ENCODE results near the gene ATRN.
"Not testable (repeated sequence)": the region's sequence is repeated elsewhere in the genome, so short reads cannot be mapped to it uniquely, and the experiment has no call there.

Gene ATRN

DNA sequence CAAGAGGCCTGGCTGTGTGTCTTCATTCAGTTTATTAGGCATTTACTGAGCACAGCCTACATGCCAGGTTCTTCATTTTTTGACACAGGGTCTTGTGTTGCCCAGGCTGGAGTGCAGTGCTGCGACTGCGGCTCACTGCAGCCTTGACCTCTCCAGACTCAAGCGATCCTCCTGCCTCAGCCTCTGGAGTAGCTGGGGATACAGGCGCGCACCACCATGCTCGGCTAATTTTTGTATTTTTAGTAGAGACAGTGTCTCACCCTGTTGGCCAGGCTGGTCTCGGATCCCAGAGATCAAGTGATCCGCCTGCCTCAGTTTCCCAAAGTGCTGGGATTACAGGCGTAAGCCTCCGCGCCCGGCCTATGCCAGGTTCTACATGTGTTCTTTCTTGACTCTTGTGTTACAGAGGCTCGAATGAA, 601 bp upstream of the ATRN start:
- DNase-seq (ENCODE audit: low read depth), result no peak

- no peak for DNase-seq (ENCODE audit: low read depth)
Observed at GRCh38 chr20:3471397-3472021, 691 bp downstream of the ATRN start.

DNA sequence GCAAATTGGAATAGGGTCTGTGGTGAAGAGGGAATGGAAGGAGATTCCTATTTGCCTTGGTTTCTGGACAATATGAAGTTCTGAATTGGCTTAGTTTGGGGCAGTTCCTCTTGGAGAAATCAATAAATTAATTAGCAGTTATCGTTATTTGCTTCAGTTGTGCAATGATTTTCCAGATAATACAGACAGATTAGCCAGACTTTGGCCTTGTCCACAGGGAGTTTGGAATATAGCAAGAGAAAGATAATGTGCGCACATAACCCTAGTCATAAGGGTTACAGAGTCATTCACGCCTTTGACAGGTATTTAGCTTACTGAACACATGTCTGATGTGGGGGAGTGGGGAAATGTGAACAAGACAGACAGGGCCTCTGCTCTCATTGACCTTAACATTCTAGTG, 1.3 kb downstream of the ATRN start:
- no peak for DNase-seq (ENCODE audit: low read depth)

DNA sequence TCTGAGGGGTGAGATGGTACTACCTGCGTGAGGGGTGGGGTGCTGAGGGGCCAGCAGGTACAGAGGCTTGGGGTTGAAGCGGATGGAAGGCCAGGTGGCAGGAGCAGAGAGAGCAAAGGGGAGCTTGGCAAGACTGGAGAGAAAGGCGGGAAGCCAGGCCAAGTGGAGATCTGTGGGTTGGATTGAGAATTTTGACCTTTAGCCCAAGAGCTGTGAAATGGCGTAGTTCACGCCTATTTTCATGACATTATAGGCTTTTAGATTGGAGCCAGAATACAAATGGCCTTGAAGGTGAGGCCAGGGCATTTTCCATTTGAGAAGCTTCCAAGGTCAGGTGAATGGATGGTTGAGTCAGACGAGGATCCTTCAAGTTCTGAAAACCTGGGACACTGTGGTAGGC, 2.5 kb downstream of the ATRN start:
- DNase-seq (ENCODE audit: low read depth), result no peak

DNA sequence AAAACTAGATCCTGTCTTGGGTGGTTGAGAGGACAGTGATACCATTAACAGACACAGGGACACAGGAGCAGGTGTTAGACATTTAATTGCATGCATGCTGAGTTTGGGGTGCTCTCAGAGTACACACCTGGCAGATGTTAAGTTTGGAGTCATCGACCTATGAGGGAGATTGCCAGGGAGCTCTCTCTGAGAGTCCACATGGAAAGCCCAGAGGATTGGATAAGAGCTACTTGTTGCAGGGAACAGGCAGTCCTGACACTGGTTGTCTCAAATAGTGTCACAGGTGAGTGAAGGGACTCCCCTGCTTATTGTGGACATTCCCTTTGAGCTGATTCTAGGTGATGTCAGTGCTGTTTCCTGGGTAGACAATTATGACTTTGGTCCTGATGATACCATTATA, 3.1 kb downstream of the ATRN start:
- no peak for DNase-seq (ENCODE audit: low read depth)

DNA sequence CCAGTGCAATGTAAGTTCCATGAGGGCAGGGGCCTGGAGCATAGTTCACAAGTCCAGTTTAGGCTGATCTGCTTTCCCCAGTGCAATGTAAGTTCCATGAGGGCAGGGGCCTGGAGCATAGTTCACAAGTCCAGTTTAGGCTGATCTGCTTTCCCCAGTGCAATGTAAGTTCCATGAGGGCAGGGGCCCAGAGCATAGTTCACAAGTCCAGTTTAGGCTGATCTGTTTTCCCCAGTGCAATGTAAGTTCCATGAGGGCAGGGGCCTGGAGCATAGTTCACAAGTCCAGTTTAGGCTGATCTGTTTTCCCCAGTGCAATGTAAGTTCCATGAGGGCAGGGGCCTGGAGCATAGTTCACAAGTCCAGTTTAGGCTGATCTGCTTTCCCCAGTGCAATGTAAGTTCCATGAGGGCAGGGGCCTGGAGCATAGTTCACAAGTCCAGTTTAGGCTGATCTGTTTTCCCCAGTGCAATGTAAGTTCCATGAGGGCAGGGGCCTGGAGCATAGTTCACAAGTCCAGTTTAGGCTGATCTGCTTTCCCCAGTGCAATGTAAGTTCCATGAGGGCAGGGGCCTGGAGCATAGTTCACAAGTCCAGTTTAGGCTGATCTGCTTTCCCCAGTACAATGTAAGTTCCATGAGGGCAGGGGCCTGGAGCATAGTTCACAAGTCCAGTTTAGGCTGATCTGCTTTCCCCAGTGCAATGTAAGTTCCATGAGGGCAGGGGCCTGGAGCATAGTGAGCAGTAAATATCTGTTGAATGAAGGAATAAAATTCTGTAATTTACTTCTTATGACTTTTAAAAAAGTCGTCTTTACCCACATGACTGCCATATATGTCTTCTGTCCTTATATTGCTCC, 6.4 kb downstream of the ATRN start:
- DNase-seq (ENCODE audit: low read depth), result not testable (repeated sequence)

DNA sequence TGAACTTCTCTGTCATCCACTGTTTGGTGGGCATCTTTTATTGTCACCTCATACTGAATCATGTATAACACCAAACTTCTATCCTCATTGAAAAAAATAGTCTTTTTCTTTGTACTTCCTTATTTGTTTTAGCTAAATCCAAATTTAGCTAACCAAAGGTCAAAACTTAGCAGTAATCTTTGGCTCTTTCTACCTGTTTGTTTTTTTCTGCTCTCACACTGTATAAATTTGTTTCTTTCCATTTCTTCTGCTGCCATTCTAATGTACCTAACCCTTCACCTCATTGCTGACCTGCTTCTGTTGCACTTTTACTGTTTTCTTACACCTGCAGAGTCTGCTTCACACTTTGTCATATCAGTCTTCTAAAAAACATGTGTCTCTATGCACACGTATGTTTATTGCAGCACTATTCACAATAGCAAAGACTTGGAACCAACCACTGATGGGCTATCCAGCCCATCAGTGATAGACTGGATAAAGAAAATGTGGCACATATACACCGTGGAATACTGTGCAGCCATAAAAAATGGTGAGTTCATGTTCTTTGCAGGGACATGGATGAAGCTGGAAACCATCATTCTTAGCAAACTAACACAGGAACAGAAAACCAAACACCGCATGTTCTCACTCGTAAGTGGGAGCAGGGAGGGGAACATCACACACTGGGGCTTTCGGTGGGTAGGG, 7.2 kb downstream of the ATRN start:
- DNase-seq (ENCODE audit: low read depth), result no peak

DNA sequence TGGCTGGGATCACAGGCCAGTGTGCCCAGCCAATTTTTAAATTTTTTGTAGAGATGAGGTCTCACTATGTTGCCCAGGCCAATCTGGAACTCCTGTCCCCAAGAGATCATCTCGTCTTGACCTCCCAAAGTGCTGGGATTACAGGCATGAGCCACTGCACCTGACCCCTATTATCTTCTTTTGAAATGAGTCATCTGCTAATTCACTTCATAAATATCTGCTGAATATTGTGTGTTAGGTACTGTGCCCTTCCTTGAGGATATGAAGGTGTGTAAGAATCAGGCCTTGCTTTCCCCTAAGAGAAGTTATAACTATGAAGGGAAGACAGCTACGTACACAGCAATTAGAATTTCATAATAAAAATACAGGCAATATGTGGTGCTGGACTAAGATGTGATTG, 8.2 kb downstream of the ATRN start:
- DNase-seq (ENCODE audit: low read depth), result no peak

DNA sequence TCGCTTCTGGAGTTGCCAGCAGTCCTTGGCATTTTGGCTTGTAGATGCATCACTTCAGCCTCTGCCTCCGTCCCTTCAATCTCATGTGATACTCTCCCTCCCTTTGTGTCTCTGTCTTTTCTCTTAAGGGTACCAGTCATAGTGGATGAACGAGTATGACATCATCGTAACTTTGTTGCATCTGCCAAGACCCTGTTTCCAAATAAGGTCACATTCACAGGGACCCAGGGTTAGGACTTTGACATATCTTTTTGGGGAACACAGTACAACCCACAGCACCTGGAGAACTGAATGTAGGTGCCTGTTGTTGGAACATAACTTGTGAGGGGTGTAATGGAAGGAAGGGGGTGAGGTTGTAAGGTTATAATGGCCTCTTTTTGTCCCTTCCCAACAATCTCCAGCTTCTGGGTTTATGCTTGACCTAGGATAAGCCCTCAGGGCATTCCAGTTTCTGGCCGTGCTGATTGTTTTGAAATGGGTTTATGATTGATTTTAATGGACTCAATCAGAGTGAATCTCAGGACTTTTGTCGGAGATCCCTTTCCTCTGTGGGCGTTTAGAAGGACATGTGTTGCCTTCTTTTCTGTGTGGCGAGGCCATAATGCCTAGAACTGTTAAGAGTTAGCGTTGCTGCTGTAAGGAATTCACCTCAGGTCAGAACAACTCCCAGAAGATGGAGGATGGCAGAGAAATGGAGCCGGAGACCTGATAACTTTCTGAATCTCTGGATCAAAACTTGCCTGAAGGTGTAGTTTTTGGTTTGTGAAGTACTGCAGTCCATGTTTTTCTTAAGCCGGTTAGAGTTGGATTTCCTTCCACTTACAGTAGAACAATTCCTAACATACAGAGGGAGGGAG, 9.2 kb downstream of the ATRN start:
- no peak for DNase-seq (ENCODE audit: low read depth)

- DNase-seq (ENCODE audit: low read depth), result no peak
Observed at GRCh38 chr20:3483309-3483708, 12.5 kb downstream of the ATRN start.

DNA sequence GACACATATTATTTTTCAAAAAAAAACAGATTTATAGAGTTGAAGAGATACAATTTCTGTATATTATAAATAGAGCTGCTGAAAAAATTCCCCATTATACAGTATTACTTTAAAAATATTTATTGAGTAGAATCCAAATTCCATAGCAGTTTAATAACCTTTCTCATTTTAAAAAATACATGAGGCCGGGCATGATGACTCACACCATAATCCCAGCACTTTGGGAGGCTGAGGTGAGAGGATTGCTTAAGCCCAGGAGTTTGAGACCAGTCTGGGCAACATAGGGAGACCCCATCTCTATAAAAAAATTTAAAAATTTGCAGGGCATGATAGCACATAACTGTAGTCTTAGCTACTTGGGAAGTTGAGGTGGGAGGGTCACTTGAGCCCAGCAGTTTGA, 13.0 kb downstream of the ATRN start:
- no peak for DNase-seq (ENCODE audit: low read depth)

DNA sequence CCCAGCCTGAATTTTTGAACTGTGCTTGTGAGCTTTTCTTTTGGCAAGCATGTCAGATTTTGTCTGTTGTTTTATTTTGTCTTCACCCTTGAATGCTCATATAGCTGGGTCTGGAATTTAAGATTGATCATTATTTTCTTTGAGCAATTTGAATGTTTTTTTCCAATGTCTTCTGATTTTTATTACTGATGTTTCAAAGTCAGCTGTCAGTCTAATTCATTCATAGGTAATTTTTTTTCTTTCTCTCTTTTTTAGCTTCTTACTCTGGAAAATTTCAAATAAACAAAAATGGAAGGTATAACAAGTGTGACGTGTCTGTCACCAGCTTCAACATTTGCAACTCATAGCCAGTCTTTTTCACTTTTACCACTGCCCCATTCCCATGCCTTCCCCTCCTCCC, 15.1 kb downstream of the ATRN start:
- DNase-seq (ENCODE audit: low read depth), result no peak

DNA sequence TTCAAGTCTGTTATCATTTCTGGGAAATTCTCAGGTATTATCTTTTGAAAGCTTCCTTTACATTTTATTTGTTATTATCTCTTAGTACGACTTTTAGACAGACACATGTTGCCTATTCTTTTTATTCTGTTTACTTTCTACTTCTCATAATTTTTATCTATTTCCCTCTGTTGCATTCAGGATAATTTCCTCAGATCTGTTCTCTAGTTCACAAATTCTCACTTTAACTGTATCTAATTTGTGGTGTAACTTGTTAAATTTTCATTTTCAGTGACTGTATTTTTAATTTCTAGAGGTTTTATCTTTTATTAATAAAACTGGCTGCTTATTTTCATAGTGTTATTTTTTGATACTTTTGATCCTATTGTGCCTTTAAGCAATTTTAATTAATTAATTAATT, 16.0 kb downstream of the ATRN start:
- no peak for DNase-seq (ENCODE audit: low read depth)

GRCh38 chr20:3492669-3493068, 21.9 kb downstream of the ATRN start:
- DNase-seq (ENCODE audit: low read depth), result no peak

DNA sequence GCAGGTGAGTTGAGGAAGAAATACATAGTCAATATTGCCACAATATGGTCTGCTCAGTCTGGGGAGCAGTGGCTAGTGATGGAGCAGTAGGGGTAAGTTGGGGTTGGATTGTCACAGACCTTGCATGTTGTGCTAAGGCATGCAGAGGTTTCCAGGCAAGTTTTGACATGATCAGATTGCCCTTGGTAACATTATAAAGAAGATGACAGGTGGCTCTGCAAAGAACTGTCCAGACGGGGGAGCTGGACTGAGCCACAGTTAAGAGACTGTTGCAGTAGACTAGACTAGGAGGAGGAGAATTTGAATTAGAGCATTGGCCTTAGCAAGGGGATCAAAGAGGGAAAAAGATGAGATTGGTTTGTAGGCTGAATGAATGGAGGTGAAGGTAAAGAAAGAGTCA, 23.4 kb downstream of the ATRN start:
- no peak for DNase-seq (ENCODE audit: low read depth)

DNA sequence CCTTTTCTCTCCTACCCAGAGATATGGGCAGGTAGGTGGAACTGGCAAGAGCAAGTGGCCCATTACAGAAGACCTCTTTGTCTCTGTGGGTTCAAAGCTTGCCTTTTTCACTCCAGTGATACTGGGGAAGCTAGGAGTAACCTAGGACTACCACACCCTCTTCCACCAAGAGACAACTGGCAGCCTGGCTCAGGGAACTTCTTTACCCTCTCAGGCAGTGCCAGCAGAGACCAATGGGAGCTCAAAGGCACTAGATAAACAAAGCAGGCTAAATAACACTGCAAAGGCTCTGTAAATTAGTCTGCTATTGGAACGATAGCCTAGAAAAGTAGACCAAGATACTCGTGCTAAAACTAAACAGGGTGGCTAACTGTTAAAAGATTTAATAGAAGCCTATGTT, 32.1 kb downstream of the ATRN start:
- DNase-seq (ENCODE audit: low read depth), result no peak

DNA sequence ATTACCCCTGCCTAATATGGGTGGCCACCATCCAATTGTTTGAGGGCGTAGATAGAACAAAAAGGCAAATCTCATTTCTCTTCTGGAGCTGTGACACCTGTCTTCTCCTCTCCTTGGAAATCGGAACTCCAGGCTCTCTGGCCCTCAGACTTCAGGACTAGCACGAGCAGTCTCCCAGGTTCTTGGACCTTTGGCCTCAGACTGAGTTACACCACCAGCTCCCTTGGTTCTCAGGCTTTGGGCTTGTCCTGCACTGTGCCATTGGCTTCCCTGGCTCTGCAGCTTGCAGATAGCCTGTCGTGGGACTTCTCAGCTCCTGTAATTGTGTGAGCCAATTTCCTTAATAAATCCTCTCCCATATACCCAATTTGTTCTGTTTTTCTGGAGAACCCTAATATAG, 34.3 kb downstream of the ATRN start:
- no peak for DNase-seq (ENCODE audit: low read depth)

DNA sequence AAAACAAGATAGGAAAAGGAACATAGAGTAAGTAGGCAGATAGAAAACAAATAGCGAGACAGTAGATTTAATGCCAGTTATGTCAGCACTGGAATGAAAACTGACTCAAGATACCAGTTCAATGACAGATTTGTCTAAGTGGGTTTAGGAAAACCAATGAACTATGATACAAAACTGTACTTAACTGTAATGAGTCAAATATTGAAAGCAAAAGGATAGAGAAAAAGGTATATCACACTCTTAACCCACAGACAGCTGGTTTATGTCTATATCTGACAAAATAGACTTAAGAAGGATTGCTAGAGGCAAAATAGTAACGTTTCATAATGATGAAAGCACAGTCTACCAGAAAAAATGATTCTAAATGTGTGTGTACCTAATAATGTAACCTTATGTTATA, 38.2 kb downstream of the ATRN start:
- no peak for DNase-seq (ENCODE audit: low read depth)

DNA sequence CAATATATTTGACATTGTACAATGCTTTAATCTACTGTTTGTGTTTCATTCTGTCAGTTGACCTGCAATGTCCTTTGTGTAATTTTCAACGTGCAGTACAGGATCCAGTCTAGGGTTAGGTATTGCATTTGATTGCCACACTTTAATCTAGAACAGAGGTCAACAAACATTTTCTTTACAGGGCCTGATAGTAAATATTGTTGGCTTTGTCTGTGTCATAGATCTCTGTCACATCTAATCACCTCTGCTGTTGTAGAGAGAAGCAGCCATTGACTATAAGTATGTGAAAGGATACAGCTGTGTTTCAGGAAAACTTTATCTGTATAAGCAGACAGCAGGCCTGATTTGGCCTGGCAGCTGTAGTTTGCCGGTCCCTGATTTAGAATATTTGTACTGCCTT, 39.3 kb downstream of the ATRN start:
- no peak for DNase-seq (ENCODE audit: low read depth)

DNA sequence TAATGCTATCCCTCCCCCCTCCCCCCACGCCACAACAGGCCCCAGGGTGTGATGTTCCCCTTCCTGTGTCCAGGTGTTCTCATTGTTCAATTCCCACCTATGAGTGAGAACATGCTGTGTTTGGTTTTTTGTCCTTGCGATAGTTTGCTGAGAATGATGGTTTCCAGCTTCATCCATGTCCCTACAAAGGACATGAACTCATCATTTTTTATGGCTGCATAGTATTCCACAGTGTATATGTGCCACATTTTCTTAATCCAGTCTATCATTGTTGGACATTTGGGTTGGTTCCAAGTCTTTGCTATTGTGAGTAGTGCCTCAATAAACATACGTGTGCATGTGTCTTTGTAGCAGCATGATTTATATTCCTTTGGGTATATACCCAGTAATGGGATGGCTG, 41.4 kb downstream of the ATRN start:
- DNase-seq (ENCODE audit: low read depth), result not testable (repeated sequence)

- no peak for DNase-seq (ENCODE audit: low read depth)
Observed at GRCh38 chr20:3514012-3514642, 43.3 kb downstream of the ATRN start.

Data from stimulated activated CD8-positive, alpha-beta memory T cell treated with anti-CD3 and anti-CD28 coated beads, Interleukin-12 subunit alpha, Interleukin-12 subunit beta, amount 100 ng/mL, for 1 hour (primary cell).